ENCODE results near the gene HIGD1C. TPM values are rescaled to one million over a fixed set of nuclear protein-coding genes. Genes with fewer than 3 reads are reported as not detected.

The HIGD1C gene
- total and polyA plus RNA-seq, 2 experiments from 2014 or later, result not detected

DNA sequence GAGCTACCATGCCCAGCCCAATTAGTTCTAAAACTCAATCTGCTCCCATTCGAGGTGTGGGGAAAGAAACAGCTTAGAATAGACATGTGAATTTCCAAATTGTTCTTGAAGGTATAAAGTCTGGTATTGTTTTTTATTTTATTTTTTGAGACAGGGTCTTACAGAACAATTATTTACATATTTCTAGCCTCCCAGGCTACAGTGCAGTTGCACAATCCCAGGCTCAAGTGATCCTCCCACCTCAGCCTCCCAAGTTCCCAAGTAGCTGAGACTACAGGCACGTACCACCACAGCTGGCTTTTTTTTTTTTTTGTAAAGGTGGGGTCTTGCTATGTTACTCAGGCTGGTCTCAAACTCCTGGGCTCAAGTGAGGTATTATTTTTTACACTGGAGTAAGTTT is 67.6 kb downstream of the HIGD1C start (continued):
- TF ChIP-seq, protein P1, sequence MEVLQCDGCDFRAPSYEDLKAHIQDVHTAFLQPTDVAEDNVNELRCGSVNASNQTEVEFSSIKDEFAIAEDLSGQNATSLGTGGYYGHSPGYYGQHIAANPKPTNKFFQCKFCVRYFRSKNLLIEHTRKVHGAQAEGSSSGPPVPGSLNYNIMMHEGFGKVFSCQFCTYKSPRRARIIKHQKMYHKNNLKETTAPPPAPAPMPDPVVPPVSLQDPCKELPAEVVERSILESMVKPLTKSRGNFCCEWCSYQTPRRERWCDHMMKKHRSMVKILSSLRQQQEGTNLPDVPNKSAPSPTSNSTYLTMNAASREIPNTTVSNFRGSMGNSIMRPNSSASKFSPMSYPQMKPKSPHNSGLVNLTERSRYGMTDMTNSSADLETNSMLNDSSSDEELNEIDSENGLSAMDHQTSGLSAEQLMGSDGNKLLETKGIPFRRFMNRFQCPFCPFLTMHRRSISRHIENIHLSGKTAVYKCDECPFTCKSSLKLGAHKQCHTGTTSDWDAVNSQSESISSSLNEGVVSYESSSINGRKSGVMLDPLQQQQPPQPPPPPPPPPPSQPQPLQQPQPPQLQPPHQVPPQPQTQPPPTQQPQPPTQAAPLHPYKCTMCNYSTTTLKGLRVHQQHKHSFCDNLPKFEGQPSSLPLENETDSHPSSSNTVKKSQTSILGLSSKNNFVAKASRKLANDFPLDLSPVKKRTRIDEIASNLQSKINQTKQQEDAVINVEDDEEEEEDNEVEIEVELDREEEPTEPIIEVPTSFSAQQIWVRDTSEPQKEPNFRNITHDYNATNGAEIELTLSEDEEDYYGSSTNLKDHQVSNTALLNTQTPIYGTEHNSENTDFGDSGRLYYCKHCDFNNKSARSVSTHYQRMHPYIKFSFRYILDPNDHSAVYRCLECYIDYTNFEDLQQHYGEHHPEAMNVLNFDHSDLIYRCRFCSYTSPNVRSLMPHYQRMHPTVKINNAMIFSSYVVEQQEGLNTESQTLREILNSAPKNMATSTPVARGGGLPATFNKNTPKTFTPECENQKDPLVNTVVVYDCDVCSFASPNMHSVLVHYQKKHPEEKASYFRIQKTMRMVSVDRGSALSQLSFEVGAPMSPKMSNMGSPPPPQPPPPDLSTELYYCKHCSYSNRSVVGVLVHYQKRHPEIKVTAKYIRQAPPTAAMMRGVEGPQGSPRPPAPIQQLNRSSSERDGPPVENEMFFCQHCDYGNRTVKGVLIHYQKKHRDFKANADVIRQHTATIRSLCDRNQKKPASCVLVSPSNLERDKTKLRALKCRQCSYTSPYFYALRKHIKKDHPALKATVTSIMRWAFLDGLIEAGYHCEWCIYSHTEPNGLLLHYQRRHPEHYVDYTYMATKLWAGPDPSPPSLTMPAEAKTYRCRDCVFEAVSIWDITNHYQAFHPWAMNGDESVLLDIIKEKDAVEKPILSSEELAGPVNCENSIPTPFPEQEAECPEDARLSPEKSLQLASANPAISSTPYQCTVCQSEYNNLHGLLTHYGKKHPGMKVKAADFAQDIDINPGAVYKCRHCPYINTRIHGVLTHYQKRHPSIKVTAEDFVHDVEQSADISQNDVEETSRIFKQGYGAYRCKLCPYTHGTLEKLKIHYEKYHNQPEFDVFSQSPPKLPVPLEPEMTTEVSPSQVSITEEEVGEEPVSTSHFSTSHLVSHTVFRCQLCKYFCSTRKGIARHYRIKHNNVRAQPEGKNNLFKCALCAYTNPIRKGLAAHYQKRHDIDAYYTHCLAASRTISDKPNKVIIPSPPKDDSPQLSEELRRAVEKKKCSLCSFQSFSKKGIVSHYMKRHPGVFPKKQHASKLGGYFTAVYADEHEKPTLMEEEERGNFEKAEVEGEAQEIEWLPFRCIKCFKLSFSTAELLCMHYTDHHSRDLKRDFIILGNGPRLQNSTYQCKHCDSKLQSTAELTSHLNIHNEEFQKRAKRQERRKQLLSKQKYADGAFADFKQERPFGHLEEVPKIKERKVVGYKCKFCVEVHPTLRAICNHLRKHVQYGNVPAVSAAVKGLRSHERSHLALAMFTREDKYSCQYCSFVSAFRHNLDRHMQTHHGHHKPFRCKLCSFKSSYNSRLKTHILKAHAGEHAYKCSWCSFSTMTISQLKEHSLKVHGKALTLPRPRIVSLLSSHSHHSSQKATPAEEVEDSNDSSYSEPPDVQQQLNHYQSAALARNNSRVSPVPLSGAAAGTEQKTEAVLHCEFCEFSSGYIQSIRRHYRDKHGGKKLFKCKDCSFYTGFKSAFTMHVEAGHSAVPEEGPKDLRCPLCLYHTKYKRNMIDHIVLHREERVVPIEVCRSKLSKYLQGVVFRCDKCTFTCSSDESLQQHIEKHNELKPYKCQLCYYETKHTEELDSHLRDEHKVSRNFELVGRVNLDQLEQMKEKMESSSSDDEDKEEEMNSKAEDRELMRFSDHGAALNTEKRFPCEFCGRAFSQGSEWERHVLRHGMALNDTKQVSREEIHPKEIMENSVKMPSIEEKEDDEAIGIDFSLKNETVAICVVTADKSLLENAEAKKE (CRISPR knock-in tag; IDR thresholded peaks at IDR 0.05), result no peak

Small RNAs within 50 kb of the gene (small RNA-seq; reads per million reads assigned to genes)
- not detected for gene AC008121.1 (ENCODE audit: low replicate concordance)
- gene RF00019 (ENCODE audit: low replicate concordance), result not detected
- not detected for gene RNU6-87P (ENCODE audit: low replicate concordance)

Other genes with a start within 250 kb of the HIGD1C start
- gene ATF1, start 188.4 kb upstream of the HIGD1C start, total RNA-seq (2014; rRNA removed; shearing (Covaris generic)), result 17.5 and 20.4 TPM in 2 replicates
- 21.2 and 22.7 TPM in 2 replicates for gene ATF1, start 188.4 kb upstream of the HIGD1C start, polyA plus RNA-seq (2016; fragmentation: Nextera tagmentation; extraction: Ambion mirVana)
- not detected in 2 replicates for gene TMPRSS12, start 109.6 kb upstream of the HIGD1C start, total RNA-seq (2014; rRNA removed; shearing (Covaris generic))
- not detected in 2 replicates for gene TMPRSS12, start 109.6 kb upstream of the HIGD1C start, polyA plus RNA-seq (2016; fragmentation: Nextera tagmentation; extraction: Ambion mirVana)
- gene SLC11A2, start 73.8 kb downstream of the HIGD1C start, total RNA-seq (2014; rRNA removed; shearing (Covaris generic)), result 48.9 and 68.6 TPM in 2 replicates
- gene SLC11A2, start 73.8 kb downstream of the HIGD1C start, polyA plus RNA-seq (2016; fragmentation: Nextera tagmentation; extraction: Ambion mirVana), result 17.2 and 19.4 TPM in 2 replicates
- gene LETMD1, start 95.8 kb downstream of the HIGD1C start, total RNA-seq (2014; rRNA removed; shearing (Covaris generic)), result 29.9 and 43.0 TPM in 2 replicates
- 15.7 and 15.8 TPM in 2 replicates for gene LETMD1, start 95.8 kb downstream of the HIGD1C start, polyA plus RNA-seq (2016; fragmentation: Nextera tagmentation; extraction: Ambion mirVana)
- gene CSRNP2, start 131.1 kb downstream of the HIGD1C start, total RNA-seq (2014; rRNA removed; shearing (Covaris generic)), result 28.8 and 30.9 TPM in 2 replicates
- 6.9 and 7.3 TPM in 2 replicates for gene CSRNP2, start 131.1 kb downstream of the HIGD1C start, polyA plus RNA-seq (2016; fragmentation: Nextera tagmentation; extraction: Ambion mirVana)
- gene TFCP2, start 220.6 kb downstream of the HIGD1C start, total RNA-seq (2014; rRNA removed; shearing (Covaris generic)), result 30.5 and 30.9 TPM in 2 replicates
- gene TFCP2, start 220.6 kb downstream of the HIGD1C start, polyA plus RNA-seq (2016; fragmentation: Nextera tagmentation; extraction: Ambion mirVana), result 14.3 and 15.2 TPM in 2 replicates